Left forelimb (tissue), 1 donor: Measurements from ENCODE around the gene GRIK3.

Source experiments
- DNase-seq: peaks from one replicate; pipeline ENCODE4 v3.0.0-alpha.2; 2018; ENCODE audit warnings: low spot score

Gene GRIK3

DNA sequence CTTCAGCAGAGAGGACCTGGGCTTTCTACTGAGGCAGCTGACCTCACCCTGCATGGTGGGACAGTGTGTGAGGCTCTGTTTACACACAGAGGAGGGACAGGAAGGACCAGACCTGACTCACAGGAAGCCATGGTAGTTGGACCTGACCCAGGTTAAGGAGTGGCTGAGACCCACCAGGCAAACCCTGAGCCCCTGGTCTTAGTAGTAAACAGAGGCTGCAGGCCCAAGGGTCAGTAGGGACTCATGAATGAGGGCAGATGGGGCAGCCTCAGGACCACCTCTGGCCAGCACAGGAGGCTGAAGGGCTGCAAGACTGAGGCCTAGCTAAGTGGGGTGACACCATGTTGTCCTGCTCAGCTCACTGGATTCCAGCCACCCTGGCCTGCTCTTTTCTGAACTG is 273.2 kb downstream of the GRIK3 start:
- peak; percentile 55 for DNase-seq

- DNase-seq = peak; percentile 34
These were observed 274.2 kb downstream of the GRIK3 start for GRCh38 chr1:36760081-36760480.

GRCh38 chr1:36759355-36759754 is 275.0 kb downstream of the GRIK3 start:
- peak; percentile 2 for DNase-seq

- peak; percentile 57 for DNase-seq
These were observed 278.7 kb downstream of the GRIK3 start for GRCh38 chr1:36755303-36756230.

- peak; percentile 31 for DNase-seq
These were observed 279.9 kb downstream of the GRIK3 start for GRCh38 chr1:36754366-36754765.

DNA sequence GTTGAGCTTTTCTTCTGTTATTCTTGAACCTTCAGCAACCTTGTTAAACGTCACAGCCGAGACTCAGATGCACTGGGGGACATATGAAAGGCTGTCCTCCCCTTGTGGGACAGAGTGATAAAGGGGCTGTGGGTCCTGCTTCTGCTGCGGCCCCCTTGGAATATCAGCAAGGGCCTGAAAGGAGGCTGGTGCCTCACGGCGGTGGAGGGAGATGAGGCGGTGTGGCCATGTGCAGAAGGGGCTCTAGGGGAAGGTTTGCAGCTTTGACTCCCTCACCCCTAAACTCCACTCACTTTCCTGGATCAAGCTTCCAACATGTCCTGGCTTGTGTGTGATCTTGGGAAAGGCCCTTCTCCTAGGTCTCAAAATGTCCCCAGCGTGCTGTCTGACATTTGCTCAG is 280.9 kb downstream of the GRIK3 start:
- peak; percentile 31 for DNase-seq

DNA sequence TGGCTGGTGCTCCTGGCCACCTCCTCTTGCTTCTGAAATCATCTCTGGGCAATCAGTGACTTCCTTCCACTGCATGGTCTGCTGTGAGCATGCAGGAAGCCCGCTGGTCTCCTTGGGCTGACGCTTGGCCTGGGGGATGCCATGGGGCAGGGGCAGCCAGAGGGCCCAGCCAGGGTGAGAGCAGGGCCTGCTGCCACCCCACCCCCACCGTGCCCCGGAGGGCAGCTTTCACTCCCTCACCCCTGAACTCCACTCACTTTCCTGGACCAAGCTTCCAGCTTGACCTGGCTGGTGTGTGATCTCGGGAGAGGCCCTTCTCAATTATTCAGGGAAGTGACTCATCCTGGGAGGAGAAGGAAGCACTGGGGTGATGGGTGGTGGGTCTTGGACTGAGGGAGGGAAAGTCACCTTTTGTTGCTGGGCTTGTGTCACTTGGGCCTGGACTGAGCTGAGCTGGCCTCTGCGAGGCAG is 281.4 kb downstream of the GRIK3 start:
- DNase-seq = peak; percentile 45

DNA sequence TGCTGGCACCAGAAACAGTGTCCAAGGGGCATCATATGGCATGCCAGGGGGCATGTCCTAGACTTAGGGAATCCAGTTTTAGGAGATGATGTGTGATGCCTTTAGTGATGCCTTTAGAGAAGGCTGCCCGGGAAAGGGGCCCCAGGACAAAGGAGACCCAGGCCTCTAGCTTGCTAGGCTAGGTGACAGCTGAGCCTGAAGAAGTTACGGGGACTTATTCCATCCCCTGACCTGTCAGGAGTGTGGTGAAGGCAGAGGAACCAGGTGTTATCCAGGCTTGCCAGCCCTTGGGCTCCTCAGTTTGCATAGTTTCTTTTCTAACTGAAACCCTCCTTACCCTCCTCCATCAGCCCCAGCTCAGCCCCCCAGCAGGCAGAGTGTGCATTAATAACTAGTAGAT is 281.9 kb downstream of the GRIK3 start:
- DNase-seq = peak; percentile 15

DNA sequence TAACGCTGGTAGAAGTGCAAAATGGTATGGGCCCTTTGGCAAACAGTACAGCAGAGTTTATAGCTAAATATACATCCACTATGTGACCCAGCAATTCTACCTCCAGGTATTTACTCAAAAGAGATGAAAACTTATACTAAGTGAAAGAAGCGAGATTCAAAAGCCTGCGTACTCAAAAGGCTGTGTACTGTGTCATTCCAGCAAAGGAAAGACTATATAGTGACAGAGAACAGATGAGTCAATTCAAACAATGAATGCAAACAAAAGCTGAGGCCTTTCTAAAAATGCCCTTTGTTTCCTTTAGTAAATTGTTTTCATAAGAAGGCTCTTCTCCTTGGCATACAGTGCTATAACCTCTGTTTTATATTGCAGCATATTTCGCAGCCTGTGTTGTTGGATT is 282.8 kb downstream of the GRIK3 start:
- no peak for DNase-seq

GRCh38 chr1:36748466-36748865 is 285.8 kb downstream of the GRIK3 start:
- peak; percentile 15 for DNase-seq
